H54 (cell line): ENCODE measurements around the gene FARP2.

Experiments used
- DNase-seq: peaks from one replicate; pipeline ENCODE4 v3.0.0; 2011; ENCODE audit warnings: low spot score, mixed read lengths; ENCODE audit not compliant: insufficient read length
- FAIRE-seq: peaks from 3 replicates; lab custom pipeline; 2011; peaks lifted over from hg19 to GRCh38; lab: Jason Lieb, UNC
- POLR2A ChIP-seq: IDR thresholded peaks from 2 replicates; pipeline ENCODE4 v1.6.1; 2011; ENCODE audit warnings: low read depth, mild to moderate bottlenecking, low read length

Gene FARP2

GRCh38 chr2:241538838-241539615 lies 182.9 kb downstream of the FARP2 start:
- no peak for DNase-seq
- no peak for TF ChIP-seq POLR2A
- no peak for FAIRE-seq

DNA sequence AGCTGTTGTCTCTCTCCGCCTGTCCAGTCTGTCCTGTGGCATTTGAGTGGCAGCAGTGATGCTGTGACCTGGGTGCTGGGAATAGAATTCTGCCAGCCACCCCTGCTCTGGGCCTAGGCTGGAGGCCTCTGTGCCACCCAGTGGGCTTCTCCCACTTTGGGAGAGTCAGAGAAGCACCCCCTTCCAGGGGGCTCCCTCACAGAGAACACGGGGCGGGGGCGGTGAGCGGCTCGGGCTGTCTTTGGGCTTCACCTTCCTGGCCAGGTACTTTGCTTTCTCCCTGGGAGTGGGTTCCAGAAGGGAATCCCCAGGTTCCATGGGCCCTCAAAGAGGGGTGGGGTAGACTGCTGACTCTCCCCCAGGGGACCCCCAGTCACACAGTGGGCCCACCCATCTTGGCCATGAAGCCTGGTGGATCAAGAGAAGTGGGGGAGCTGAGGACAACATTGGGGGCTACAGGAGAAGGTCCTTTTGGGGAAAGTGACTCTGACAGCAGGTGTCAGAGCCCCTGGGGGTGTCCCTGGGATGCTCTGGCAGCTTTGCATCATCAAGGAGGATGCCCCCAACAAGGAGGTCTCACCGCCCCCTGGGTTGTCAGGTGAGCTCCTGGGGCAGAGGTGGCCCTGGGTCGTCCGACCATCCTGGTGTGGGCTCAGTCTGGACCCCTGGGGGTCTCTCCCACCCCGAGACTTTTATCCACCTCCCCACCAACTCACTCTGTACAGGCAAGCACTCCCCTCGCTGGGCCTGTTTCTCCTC lies 183.7 kb downstream of the FARP2 start:
- DNase-seq (no peak), FAIRE-seq (no peak)
- TF ChIP-seq POLR2A: no peak

GRCh38 chr2:241540401-241540770 lies 184.3 kb downstream of the FARP2 start:
- DNase-seq: no peak
- TF ChIP-seq POLR2A: no peak
- FAIRE-seq: no peak

DNA sequence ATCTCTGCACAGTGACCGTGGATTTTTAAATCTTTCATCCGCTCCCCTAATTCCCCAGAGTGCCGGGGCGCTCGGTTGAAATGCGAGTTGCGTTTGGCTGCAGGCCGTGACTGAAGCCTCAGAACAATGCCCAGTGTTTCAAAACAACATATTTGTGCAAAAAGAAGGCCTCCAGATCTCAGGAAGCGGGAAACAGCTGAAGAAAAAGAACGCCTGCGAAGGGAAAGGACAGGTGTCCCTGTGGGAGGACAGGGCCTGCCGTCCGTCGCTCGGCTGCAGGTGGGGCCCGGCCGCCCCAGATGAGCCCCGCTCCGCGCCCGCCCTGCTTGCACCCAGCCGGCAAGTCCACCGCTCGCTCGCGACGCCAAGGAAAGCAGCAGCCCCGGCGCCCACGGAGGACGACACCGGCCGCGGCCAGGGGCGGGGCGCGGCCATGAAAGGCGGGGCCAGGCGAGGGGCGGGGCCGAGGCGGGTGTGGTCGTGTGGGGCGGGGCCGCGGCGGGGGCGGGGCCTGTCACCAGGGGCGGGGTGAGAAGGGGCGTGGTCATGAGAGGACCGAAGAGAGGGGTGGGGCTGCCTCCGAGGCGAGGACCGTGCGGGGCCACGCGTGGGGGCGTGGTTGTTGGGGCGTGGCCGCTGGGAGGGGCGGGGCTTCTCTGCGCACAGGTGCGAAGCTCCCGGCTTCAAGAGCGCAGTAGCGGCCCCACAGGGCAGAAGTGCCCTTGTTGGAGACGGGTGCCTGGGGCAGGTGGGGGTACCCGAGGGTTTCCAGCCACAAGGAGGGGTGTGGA lies 184.9 kb downstream of the FARP2 start:
- peak; percentile 62 for DNase-seq
- peak; percentile 15; the same call in 1 of the 2 replicates for TF ChIP-seq POLR2A
- no peak for FAIRE-seq

DNA sequence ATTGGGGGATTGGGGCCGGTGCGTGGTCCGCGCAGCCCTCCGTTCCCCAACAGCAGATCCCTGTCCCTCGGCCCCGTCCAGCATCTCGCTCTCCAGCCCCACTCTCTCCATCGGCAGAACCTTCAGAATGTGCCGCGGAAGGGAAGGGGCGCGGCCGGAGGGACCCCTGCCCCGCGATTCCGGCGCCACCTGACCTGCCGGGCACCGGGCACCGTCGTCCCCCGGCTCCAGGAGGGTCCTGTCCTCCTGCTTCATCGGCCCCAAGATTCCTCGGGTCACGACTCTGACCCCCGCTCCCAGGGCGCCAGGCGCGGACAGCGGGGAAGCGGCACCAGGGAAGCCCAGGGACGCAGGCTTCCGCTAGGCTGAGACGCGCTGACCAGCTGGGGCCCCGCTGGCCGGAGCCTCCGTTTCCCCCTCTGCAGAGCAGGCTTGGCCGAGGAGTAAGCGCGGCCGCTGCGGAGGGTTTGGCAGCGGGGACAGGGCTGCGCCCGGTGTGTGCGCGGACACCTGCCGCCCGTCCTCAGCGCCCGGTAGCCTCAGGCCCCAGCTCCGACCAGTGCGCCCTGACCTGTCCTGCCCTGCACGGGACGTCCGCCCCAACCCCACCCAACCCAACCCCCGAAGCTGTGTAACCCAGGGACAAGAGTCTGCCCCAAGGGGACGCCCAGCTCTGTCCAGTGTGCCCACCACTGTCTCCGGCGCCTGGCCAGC lies 185.6 kb downstream of the FARP2 start:
- no peak for FAIRE-seq
- DNase-seq: no peak
- TF ChIP-seq POLR2A: no peak

- DNase-seq: no peak
- no peak for FAIRE-seq
- TF ChIP-seq POLR2A: no peak
Observed at GRCh38 chr2:241542278-241542605, 186.2 kb downstream of the FARP2 start.
